HT-29 (cell line): ENCODE measurements around the gene GCDH. TPM values are rescaled to one million over a fixed set of nuclear protein-coding genes. Genes with fewer than 3 reads are reported as not detected.
A peak's percentile ranks its signal among the peaks of the same experiment; 100 is the strongest.

Experiments
- DNase-seq: peaks from one replicate; pipeline ENCODE4 v3.0.0-alpha.2; 2015; ENCODE audit warnings: low spot score
- small RNA-seq: library from RNA; depleted of rRNA; stranded (forward); fragments of <200 nt; gene quantifications from one replicate; pipeline ENCODE3, GENCODE V24; 2014
- total RNA-seq: library from RNA; depleted of rRNA; stranded (reverse); fragments of >200 nt; shearing (Covaris generic); gene quantifications from 2 replicates; pipeline ENCODE4 v1.2.3, GENCODE V29; 2014; rRNA removed

GCDH gene
- total RNA-seq, 1 experiment from 2014 or later, result 27.2 TPM

DNA sequence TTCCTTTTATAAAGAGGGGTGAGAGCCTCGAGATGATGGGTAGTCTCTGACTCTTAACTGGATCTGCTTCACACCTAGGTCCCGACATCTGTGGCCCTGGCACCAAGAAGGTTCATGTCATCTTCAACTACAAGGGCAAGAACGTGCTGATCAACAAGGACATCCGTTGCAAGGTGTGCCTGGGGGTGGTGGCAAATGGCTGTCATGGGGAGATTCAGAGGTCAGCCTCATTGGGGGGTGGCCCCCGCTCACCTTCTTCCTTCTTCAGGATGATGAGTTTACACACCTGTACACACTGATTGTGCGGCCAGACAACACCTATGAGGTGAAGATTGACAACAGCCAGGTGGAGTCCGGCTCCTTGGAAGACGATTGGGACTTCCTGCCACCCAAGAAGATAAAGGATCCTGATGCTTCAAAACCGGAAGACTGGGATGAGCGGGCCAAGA is 49.0 kb downstream of the GCDH start:
- no peak for DNase-seq

DNA sequence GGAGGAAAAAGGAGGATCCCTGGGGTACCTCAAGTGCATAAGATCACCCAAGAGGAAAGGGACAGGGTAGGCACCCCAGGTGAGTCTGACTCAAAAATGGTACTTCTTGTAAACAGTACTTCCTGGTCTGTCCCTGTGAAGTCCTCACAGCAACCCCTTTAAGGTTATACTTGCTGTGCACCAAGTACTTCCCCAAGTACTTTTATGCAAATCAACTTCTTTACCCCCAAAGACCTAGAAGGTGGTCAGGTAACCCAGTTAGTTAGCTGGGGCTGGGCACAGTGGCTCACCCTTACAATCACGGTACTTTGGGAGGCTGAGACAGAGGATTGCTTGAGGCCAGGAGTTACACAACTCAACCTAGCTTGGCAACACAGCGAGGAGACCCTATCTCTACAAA is 49.9 kb downstream of the GCDH start:
- DNase-seq, result no peak

DNA sequence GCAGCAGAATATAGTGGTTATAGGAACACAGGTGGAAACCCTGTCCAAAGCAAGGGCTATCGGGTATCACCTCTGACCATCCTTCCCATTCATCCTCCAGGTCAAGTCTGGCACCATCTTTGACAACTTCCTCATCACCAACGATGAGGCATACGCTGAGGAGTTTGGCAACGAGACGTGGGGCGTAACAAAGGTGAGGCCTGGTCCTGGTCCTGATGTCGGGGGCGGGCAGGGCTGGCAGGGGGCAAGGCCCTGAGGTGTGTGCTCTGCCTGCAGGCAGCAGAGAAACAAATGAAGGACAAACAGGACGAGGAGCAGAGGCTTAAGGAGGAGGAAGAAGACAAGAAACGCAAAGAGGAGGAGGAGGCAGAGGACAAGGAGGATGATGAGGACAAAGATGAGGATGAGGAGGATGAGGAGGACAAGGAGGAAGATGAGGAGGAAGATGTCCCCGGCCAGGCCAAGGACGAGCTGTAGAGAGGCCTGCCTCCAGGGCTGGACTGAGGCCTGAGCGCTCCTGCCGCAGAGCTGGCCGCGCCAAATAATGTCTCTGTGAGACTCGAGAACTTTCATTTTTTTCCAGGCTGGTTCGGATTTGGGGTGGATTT is 52.6 kb downstream of the GCDH start:
- no peak for DNase-seq

DNA sequence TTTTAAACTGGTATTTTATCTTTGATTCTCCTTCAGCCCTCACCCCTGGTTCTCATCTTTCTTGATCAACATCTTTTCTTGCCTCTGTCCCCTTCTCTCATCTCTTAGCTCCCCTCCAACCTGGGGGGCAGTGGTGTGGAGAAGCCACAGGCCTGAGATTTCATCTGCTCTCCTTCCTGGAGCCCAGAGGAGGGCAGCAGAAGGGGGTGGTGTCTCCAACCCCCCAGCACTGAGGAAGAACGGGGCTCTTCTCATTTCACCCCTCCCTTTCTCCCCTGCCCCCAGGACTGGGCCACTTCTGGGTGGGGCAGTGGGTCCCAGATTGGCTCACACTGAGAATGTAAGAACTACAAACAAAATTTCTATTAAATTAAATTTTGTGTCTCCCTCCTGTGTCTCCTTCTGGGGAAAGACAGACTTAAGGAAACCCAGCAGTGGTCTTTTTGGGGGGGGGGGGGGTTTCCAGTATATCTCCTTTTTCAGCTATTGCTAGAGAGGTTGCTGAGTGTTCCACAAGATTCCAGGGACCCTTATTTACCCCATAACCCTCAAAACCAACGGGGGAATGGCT is 53.2 kb downstream of the GCDH start:
- DNase-seq, result no peak

DNA sequence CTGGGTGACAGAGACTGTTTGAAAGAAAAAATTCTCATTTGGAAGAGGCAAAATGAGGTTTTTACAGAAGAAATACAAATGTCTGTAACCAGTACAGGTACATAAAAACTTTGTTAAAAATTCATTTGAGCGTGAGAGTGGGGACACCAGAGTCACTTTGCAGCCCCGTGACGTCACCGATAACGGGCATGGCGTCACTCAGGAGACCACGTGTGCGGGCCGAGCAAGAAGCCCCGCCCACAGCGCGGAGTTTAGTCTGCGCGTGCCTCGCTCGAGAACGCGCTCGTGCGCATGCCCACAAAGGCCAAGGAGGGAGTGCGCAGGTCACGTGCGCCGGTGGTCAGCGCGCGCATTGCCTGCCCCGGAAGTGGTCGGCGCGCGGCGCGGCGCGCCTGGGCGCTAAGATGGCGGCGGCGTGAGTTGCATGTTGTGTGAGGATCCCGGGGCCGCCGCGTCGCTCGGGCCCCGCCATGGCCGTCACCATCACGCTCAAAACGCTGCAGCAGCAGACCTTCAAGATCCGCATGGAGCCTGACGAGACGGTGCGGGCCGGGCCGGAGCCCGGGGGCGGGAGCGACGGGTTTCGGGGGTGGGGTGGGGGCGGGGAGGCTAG is 54.6 kb downstream of the GCDH start, which contains the start of gene RAD23A:
Gene RAD23A, plus strand, starts transcription at position 384 of the 613 bp plus-strand sequence. Its CDS starts 87 bp downstream, at position 471.
- peak; percentile 95 for DNase-seq

DNA sequence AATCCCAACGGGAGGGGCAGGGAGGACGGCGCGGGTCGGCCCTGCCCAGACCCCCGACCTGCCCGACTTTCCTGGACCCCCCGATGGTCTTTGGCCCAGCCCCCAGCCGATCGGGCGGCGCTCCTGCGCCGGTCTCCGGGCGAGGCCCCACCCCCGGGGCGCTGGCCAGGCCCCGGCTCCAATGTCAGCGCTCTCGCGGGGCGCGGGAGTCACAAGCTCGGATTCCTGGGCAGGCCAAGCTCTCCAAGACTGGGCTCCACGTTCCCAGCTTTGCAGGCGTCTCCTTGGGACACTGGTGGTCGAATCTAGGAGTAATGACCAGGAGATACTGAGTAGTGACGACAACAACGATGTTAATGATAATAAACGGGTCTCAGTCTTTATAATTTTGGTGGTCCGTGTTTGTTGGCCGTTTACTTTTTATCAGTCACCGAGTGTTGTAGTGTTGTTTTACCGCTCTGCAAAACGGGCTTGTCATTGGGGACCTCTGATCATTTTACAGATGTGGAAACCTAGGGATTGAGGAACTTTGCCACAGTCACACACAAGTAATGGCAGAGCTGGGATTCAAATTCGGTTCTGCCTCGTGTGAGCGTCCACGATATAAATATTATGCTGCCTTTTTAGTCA is 55.2 kb downstream of the GCDH start:
- DNase-seq, result peak; percentile 69

DNA sequence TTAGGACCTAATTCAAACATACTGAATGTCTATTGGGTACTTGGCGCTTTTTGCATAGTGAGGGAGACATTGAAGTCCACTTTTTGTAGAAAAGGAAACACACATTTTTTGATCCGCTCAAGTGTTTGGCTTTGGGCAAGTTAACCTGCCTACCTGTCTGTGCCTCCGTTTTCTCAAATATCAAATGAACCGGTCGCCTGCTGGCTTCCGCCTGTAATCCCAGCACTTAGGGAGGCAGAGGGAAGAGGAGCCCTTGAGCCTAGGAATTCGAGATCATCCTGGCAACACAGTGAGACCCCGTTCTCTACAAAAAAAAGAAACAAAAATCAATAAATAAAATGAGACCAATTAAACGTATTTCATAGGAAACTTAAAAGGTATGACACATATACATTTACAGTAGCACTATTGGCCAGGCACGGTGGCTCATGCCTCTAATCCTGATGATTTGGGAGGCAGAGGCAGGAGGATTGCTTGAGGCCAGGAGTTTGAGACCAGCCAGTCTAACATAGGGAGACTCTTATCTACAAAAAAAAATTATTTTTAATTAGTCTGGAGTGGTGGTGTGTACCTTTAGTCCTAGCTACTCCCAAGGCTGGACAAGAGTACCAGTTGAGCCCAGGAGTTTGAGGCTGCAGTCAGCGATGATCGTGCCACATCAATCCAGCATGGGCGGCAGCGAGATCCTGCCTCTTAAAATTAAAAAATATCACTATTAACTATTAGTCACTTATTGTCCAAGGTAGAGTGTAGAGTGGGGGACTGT is 56.0 kb downstream of the GCDH start:
- no peak for DNase-seq

DNA sequence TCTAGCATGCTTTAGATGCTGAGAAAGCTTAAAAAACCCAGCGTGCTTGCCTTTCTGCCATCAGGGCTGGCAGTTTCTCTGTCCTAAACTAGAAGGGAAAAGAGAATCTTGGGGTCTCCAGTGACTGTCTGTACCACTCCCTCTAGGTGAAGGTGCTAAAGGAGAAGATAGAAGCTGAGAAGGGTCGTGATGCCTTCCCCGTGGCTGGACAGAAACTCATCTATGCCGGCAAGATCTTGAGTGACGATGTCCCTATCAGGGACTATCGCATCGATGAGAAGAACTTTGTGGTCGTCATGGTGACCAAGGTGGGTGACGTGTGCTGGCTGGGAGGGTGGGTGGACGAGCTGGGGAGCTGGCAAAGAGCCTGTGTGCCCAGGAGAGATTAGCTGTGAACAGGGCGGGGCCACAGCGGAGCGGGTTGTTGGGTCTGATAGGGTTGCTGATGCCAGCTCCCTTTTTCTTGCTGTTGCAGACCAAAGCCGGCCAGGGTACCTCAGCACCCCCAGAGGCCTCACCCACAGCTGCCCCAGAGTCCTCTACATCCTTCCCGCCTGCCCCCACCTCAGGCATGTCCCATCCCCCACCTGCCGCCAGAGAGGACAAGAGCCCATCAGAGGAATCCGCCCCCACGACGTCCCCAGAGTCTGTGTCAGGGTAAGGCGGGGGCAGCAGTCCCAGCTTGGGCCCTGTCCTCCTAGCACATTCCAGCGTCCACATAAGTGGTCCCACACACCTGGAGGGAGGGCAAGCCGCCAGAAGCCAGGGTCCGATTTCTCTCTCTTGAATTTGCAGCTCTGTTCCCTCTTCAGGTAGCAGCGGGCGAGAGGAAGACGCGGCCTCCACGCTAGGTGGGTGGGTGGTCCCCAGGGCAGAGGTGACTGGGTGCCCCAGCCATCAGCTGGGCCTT is 57.0 kb downstream of the GCDH start:
- no peak for DNase-seq

DNA sequence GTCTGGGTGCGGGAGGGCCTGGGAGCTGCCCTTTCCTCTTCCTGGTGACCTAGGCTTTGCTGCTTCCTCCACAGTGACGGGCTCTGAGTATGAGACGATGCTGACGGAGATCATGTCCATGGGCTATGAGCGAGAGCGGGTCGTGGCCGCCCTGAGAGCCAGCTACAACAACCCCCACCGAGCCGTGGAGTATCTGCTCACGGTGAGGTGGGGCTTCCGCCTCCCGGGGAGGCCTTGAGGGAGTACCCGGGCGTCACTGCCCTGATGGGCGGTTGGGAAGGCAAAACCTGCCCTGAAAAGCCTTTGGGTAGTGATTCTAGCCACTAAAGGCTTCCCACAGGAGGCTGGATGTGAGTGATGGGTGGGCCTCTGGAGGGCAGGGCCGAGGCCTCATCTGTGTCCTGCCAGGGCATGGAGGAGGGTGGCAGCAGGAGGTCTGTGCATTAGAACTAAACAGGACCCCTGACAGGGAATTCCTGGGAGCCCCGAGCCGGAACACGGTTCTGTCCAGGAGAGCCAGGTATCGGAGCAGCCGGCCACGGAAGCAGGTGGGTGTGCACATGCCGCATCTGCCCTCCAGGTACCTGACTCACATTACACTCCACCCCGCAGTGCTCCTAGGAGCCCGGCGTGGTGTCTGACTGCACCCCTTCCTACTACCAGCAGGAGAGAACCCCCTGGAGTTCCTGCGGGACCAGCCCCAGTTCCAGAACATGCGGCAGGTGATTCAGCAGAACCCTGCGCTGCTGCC is 57.8 kb downstream of the GCDH start:
- DNase-seq, result no peak

Small RNA genes within 50 kb of the gene (small RNA-seq; reads per million reads assigned to genes)
- gene MIR5695 (not detected), gene MIR6515 (not detected), gene MIR6794 (not detected)

Other genes with a start within 250 kb of the GCDH start
- 18.4 and 35.1 TPM in 2 replicates for gene MAN2B1, start 224.4 kb upstream of the GCDH start, total RNA-seq
- gene WDR83, start 224.4 kb upstream of the GCDH start, total RNA-seq, result 21.7 and 22.1 TPM in 2 replicates
- 95.0 and 95.4 TPM in 2 replicates for gene DHPS, start 209.3 kb upstream of the GCDH start, total RNA-seq
- gene GNG14, start 203.2 kb upstream of the GCDH start, total RNA-seq, result not detected in 2 replicates
- 32.9 and 38.0 TPM in 2 replicates for gene FBXW9, start 194.5 kb upstream of the GCDH start, total RNA-seq
- 24.5 TPM in 2 replicates for gene TNPO2, start 167.2 kb upstream of the GCDH start, total RNA-seq
- 258 and 260 TPM in 2 replicates for gene TRIR, start 156.5 kb upstream of the GCDH start, total RNA-seq
- gene GET3, start 153.7 kb upstream of the GCDH start, total RNA-seq, result 90.4 and 105 TPM in 2 replicates
- 0.37 and 0.48 TPM in 2 replicates for gene BEST2, start 139.4 kb upstream of the GCDH start, total RNA-seq
- gene HOOK2, start 115.6 kb upstream of the GCDH start, total RNA-seq, result 64.1 and 72.2 TPM in 2 replicates
- 568 and 620 TPM in 2 replicates for gene JUNB, start 99.7 kb upstream of the GCDH start, total RNA-seq
- 378 and 396 TPM in 2 replicates for gene PRDX2, start 89.4 kb upstream of the GCDH start, total RNA-seq
- 0.10 TPM in 1 of 2 replicates, not detected in the other for gene THSD8, start 89.1 kb upstream of the GCDH start, total RNA-seq
- gene RNASEH2A, start 84.6 kb upstream of the GCDH start, total RNA-seq, result 48.2 and 55.4 TPM in 2 replicates
- gene RTBDN, start 56.6 kb upstream of the GCDH start, total RNA-seq, result 0.13 and 0.16 TPM in 2 replicates
- 0.58 and 1.7 TPM in 2 replicates for gene MAST1, start 52.6 kb upstream of the GCDH start, total RNA-seq
- 20.9 and 27.6 TPM in 2 replicates for gene DNASE2, start 9.7 kb upstream of the GCDH start, total RNA-seq
- gene KLF1, start 4.0 kb upstream of the GCDH start, total RNA-seq, result not detected in 2 replicates
- not detected in 2 replicates for gene SYCE2, start 28.1 kb downstream of the GCDH start, total RNA-seq
- 84.6 and 96.2 TPM in 2 replicates for gene FARSA, start 42.6 kb downstream of the GCDH start, total RNA-seq
- gene CALR, start 47.4 kb downstream of the GCDH start, total RNA-seq, result 803 and 831 TPM in 2 replicates
- 217 TPM in 2 replicates for gene RAD23A, start 54.7 kb downstream of the GCDH start, total RNA-seq
- gene GADD45GIP1, start 66.1 kb downstream of the GCDH start, total RNA-seq, result 75.2 and 80.9 TPM in 2 replicates
- 0.31 TPM in 1 of 2 replicates, not detected in the other for gene DAND5, start 78.4 kb downstream of the GCDH start, total RNA-seq
- gene NFIX, start 104.3 kb downstream of the GCDH start, total RNA-seq, result 22.4 and 32.3 TPM in 2 replicates
- gene LYL1, start 211.7 kb downstream of the GCDH start, total RNA-seq, result 1.8 and 2.5 TPM in 2 replicates
- gene TRMT1, start 225.6 kb downstream of the GCDH start, total RNA-seq, result 52.8 and 59.8 TPM in 2 replicates
- gene NACC1, start 227.1 kb downstream of the GCDH start, total RNA-seq, result 130 and 133 TPM in 2 replicates